ENCODE data around the gene BTNL8. TPM values are rescaled to one million over a fixed set of nuclear protein-coding genes. Genes with fewer than 3 reads are reported as not detected.

The BTNL8 gene
- total RNA-seq, 3 donors from 2014 or later (not counting 1 experiment from before 2014, with no cell fraction given), result 0.75 TPM; not detected in 2

- H3K4me1 Mint-ChIP-seq, result no peaks in the 10 kb centered on the region
- H3K9me3 ChIP-seq (ENCODE audit: control insufficient read depth, insufficient read depth, low read length), result no peaks in the 10 kb centered on the region
- H3K27me3 ChIP-seq (ENCODE audit: control insufficient read depth, insufficient read depth, low read length), result peaks cover 2% of the 10 kb centered on the region
- intact Hi-C loops (cut with micrococcal nuclease), result no loop called here
- peaks cover 8 to 10% of the 10 kb centered on the region in 2 donors for H3K27me3 Mint-ChIP-seq (ENCODE audit: low read depth in 2 of 2)
- WGBS (ENCODE audit: insufficient coverage), result 69% methylated on average over 7 of the region's 9 CpGs
- ATAC-seq (peak in 1 of 3 donors; percentile 57), DNase-seq (no peak)
- H3K36me3 ChIP-seq (ENCODE audit: control insufficient read depth, insufficient read depth, low read length), result no peaks in the 10 kb centered on the region
- no peak overlapping the region for H3K27ac ChIP-seq (ENCODE audit: low read length)
- H3K36me3 Mint-ChIP-seq, result no peaks in the 10 kb centered on the region
- H3K27ac Mint-ChIP-seq, result no peak overlapping the region
- no peaks in the 10 kb centered on the region for H3K9me3 Mint-ChIP-seq
- no peak overlapping the region for H3K4me3 Mint-ChIP-seq
- H3K4me1 ChIP-seq (ENCODE audit: control insufficient read depth, insufficient read depth, low read length), result no peaks in the 10 kb centered on the region
- no peak for TF ChIP-seq CTCF (IDR thresholded peaks at IDR 0.05)
- H3K4me3 ChIP-seq (ENCODE audit: low read length), result no peak overlapping the region
Measured at GRCh38 chr5:180908998-180909731, 10.2 kb downstream of the BTNL8 start.

- intact Hi-C loops (cut with micrococcal nuclease), result no loop called here
- H3K9me3 ChIP-seq (ENCODE audit: control insufficient read depth, insufficient read depth, low read length), result no peaks in the 10 kb centered on the region
- TF ChIP-seq CTCF (IDR thresholded peaks at IDR 0.05), result no peak
- H3K27me3 ChIP-seq (ENCODE audit: control insufficient read depth, insufficient read depth, low read length), result peaks cover 2% of the 10 kb centered on the region
- no peaks in the 10 kb centered on the region for H3K4me1 Mint-ChIP-seq
- no peaks in the 10 kb centered on the region for H3K9me3 Mint-ChIP-seq
- H3K4me3 ChIP-seq (ENCODE audit: low read length), result no peak overlapping the region
- ATAC-seq, result no peak
- no peaks in the 10 kb centered on the region for H3K36me3 Mint-ChIP-seq
- H3K27ac ChIP-seq (ENCODE audit: low read length), result no peak overlapping the region
- no peaks in the 10 kb centered on the region for H3K36me3 ChIP-seq (ENCODE audit: control insufficient read depth, insufficient read depth, low read length)
- DNase-seq, result no peak
- no peak overlapping the region for H3K4me3 Mint-ChIP-seq
- no peaks in the 10 kb centered on the region for H3K4me1 ChIP-seq (ENCODE audit: control insufficient read depth, insufficient read depth, low read length)
- H3K27ac Mint-ChIP-seq, result no peak overlapping the region
- H3K27me3 Mint-ChIP-seq (ENCODE audit: low read depth in 2 of 2), result peaks cover 8 to 10% of the 10 kb centered on the region in 2 donors
- WGBS (ENCODE audit: insufficient coverage), result 84% methylated on average over 5 of the region's 5 CpGs
Measured at GRCh38 chr5:180909782-180910181, 10.8 kb downstream of the BTNL8 start.

- H3K9me3 Mint-ChIP-seq, result no peaks in the 10 kb centered on the region
- Histone ChIP-seq H3K4me3 (ENCODE audit: low read length) (no peak overlapping the region), H3K27ac (ENCODE audit: low read length) (no peak overlapping the region), H3K4me1 (ENCODE audit: control insufficient read depth, insufficient read depth, low read length) (no peaks in the 10 kb centered on the region), H3K27me3 (ENCODE audit: control insufficient read depth, insufficient read depth, low read length) (peaks cover 2% of the 10 kb centered on the region), H3K9me3 (ENCODE audit: control insufficient read depth, insufficient read depth, low read length) (no peaks in the 10 kb centered on the region), H3K36me3 (ENCODE audit: control insufficient read depth, insufficient read depth, low read length) (no peaks in the 10 kb centered on the region)
- H3K36me3 Mint-ChIP-seq, result no peaks in the 10 kb centered on the region
- 72% methylated on average over 2 of the region's 2 CpGs for WGBS (ENCODE audit: insufficient coverage)
- ATAC-seq, result no peak
- H3K4me1 Mint-ChIP-seq, result no peaks in the 10 kb centered on the region
- no peak for DNase-seq
- no peak overlapping the region for H3K4me3 Mint-ChIP-seq
- TF ChIP-seq CTCF (IDR thresholded peaks at IDR 0.05), result no peak
- intact Hi-C loops (cut with micrococcal nuclease), result no loop called here
- peaks cover 10 to 11% of the 10 kb centered on the region in 2 donors for H3K27me3 Mint-ChIP-seq (ENCODE audit: low read depth in 2 of 2)
- no peak overlapping the region for H3K27ac Mint-ChIP-seq
Measured at GRCh38 chr5:180910182-180910581, 11.2 kb downstream of the BTNL8 start.

GRCh38 chr5:180910735-180911134 lies 11.8 kb downstream of the BTNL8 start:
- Mint-ChIP-seq H3K36me3 (no peaks in the 10 kb centered on the region), H3K27ac (no peak overlapping the region), H3K27me3 (ENCODE audit: low read depth in 2 of 2) (peaks cover 11 to 16% of the 10 kb centered on the region in 2 donors), H3K4me3 (no peak overlapping the region), H3K4me1 (no peaks in the 10 kb centered on the region), H3K9me3 (no peaks in the 10 kb centered on the region)
- Histone ChIP-seq H3K36me3 (ENCODE audit: control insufficient read depth, insufficient read depth, low read length) (no peaks in the 10 kb centered on the region), H3K4me1 (ENCODE audit: control insufficient read depth, insufficient read depth, low read length) (no peaks in the 10 kb centered on the region), H3K27ac (ENCODE audit: low read length) (no peak overlapping the region), H3K27me3 (ENCODE audit: control insufficient read depth, insufficient read depth, low read length) (peaks cover 2% of the 10 kb centered on the region), H3K9me3 (ENCODE audit: control insufficient read depth, insufficient read depth, low read length) (no peaks in the 10 kb centered on the region), H3K4me3 (ENCODE audit: low read length) (no peak overlapping the region)
- no peak for TF ChIP-seq CTCF (IDR thresholded peaks at IDR 0.05)
- intact Hi-C loops (cut with micrococcal nuclease), result no loop called here
- ATAC-seq, result no peak
- no peak for DNase-seq
- WGBS (ENCODE audit: insufficient coverage), result 90% methylated on average over 5 of the region's 5 CpGs
